OCI-LY7 (cell line): Measurements from ENCODE around the gene ZNF506. TPM values are rescaled to one million over a fixed set of nuclear protein-coding genes. Genes with fewer than 3 reads are reported as not detected.
"Not testable (repeated sequence)": the region's sequence is repeated elsewhere in the genome, so short reads cannot be mapped to it uniquely, and the experiment has no call there.

Source experiments
- BruUV-seq: library from RNA; stranded (reverse); fragments of 400-500 nt; replicated peaks from 2 replicates; lab custom pipeline; 2021; lab: Mats Ljungman, UMichigan
- CTCF ChIA-PET: fragments of 300-600 bp; sonication (Branson Sonifier 250); formaldehyde crosslinking; loops from one replicate; lab custom pipeline; 2022; ENCODE audit warnings: antibody characterized with exemption; ENCODE audit not compliant: unreplicated experiment; lab: Charles Lee
- POLR2A ChIA-PET: fragments of 300-600 bp; sonication (Branson Sonifier 250); formaldehyde crosslinking; loops from one replicate; lab custom pipeline; 2022; ENCODE audit warnings: antibody characterized with exemption; lab: Charles Lee
- DNase-seq: peaks from one replicate; pipeline ENCODE4 v3.0.0-alpha.2; 2015; ENCODE audit warnings: low spot score
- H2AFZ ChIP-seq: fragments of 200-600 bp; sonication (generic), shearing (Covaris generic); 2 replicates; pipeline ENCODE4 v1.6.1; 2014; ENCODE audit warnings: mild to moderate bottlenecking, antibody characterized with exemption, low read length, moderate library complexity
- H3K27ac ChIP-seq: fragments of 200-600 bp; sonication (generic); 2 replicates; pipeline ENCODE4 v1.5.1; 2014; ENCODE audit warnings: mixed run types, low read depth, mild to moderate bottlenecking, moderate library complexity, low read length, inconsistent platforms; ENCODE audit not compliant: poor library complexity, severe bottlenecking
- H3K36me3 ChIP-seq: fragments of 200-600 bp; sonication (generic); 2 replicates; pipeline ENCODE4 v1.6.1; 2014; ENCODE audit warnings: mild to moderate bottlenecking, antibody characterized with exemption, low read length, moderate library complexity, mixed read lengths; ENCODE audit not compliant: insufficient read depth
- H3K4me1 ChIP-seq: fragments of 200-600 bp; sonication (generic); 2 replicates; pipeline ENCODE4 v1.5.1; 2014; ENCODE audit warnings: mild to moderate bottlenecking, low read length; ENCODE audit not compliant: insufficient read depth, poor library complexity, severe bottlenecking
- H3K4me2 ChIP-seq: fragments of 200-600 bp; sonication (generic); 2 replicates; pipeline ENCODE4 v1.6.1; 2014; ENCODE audit warnings: mild to moderate bottlenecking, low read length
- H3K4me3 ChIP-seq: fragments of 200-600 bp; sonication (generic); 2 replicates; pipeline ENCODE4 v1.5.1; 2014; ENCODE audit warnings: mild to moderate bottlenecking, low read depth, low read length; ENCODE audit not compliant: poor library complexity, severe bottlenecking
- H3K79me2 ChIP-seq: fragments of 200-600 bp; sonication (generic); 2 replicates; pipeline ENCODE4 v1.6.1; 2016; ENCODE audit warnings: low read depth, mild to moderate bottlenecking, low read length, moderate library complexity, mixed read lengths; ENCODE audit not compliant: insufficient read depth
- H3K9me2 ChIP-seq: fragments of 200-600 bp; sonication (generic); 2 replicates; pipeline ENCODE4 v1.6.1; 2016; ENCODE audit warnings: mild to moderate bottlenecking, low read length, mixed read lengths; ENCODE audit not compliant: insufficient read depth
- H3K9me3 ChIP-seq: fragments of 200-600 bp; sonication (generic); 2 replicates; pipeline ENCODE4 v1.6.1; 2014; ENCODE audit warnings: mild to moderate bottlenecking, mixed run types, low read length, mixed read lengths
- H4K20me1 ChIP-seq: fragments of 200-600 bp; sonication (generic); 2 replicates; pipeline ENCODE4 v1.6.1; 2014; ENCODE audit warnings: mild to moderate bottlenecking, antibody characterized with exemption, low read length, moderate library complexity, mixed read lengths; ENCODE audit not compliant: insufficient read depth
- EZH2phosphoT487 ChIP-seq: fragments of 200-600 bp; sonication (generic); IDR thresholded peaks from 2 replicates; pipeline ENCODE4 v1.6.1; 2018; ENCODE audit warnings: low read depth, borderline replicate concordance, mild to moderate bottlenecking, mixed run types, antibody characterized with exemption, low read length, moderate library complexity, mixed read lengths
- intact Hi-C: fragments of 100-400 bp; cut with micrococcal nuclease; formaldehyde crosslinking; loops from one replicate; pipeline ENCODE4 v1.10.0; 2022; ENCODE audit not compliant: unreplicated experiment
- total RNA-seq, 2 experiments: library from RNA; depleted of rRNA in 1 of 2; stranded (reverse); fragments of >200 nt in 1 of 2; shearing (Covaris generic) in 1 of 2; gene quantifications; 2 replicates each; pipeline ENCODE4 v1.2.3, GENCODE V29; 2014 to 2022
- TF ChIP-seq, protein P1 (sequence below): fragments of 200-600 bp; sonication (generic); conservative IDR thresholded peaks from 2 replicates; pipeline ENCODE4 v1.5.1; 2014; ENCODE audit warnings: mild to moderate bottlenecking, antibody characterized with exemption, low read length, moderate library complexity, mixed read lengths

ZNF506 gene
- total RNA-seq, 2 experiments from 2014 or later = 29.7 to 36.4 TPM

DNA sequence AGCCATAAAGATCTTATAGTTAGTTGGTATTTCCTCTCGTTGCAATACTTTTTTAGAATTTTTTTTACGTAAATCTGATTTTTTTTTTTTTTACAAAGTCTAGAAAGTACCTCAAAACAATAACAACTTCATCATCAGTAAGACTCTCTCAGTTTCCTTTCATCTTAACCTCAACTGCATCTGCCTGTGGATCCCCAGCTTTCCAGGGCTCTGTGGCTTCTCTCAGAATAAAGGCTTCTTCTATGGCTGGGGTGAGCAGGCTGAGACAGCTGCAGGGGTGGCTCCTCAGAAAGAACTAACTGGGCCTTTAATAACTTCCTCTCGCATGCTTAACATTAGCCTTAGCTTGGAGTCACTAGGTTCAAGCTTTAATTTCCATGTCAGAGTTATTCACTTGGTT is 4.2 kb downstream of the ZNF506 start:
- CTCF ChIA-PET = no interaction called here
- Histone ChIP-seq H3K4me1 (peaks cover 4% of the 10 kb centered on the region), H3K9me2 (no peaks in the 10 kb centered on the region), H3K9me3 (peaks cover 39% of the 10 kb centered on the region), H2AFZ (no peak overlapping the region), H3K4me3 (no peak overlapping the region), H3K27ac (no peak overlapping the region), H4K20me1 (no peaks in the 10 kb centered on the region), H3K79me2 (peaks cover 76% of the 10 kb centered on the region), H3K4me2 (no peak overlapping the region), H3K36me3 (peaks cover 77% of the 10 kb centered on the region)
- POLR2A ChIA-PET = no interaction called here
- TF ChIP-seq EZH2phosphoT487 = no peak
- TF ChIP-seq, protein P1, sequence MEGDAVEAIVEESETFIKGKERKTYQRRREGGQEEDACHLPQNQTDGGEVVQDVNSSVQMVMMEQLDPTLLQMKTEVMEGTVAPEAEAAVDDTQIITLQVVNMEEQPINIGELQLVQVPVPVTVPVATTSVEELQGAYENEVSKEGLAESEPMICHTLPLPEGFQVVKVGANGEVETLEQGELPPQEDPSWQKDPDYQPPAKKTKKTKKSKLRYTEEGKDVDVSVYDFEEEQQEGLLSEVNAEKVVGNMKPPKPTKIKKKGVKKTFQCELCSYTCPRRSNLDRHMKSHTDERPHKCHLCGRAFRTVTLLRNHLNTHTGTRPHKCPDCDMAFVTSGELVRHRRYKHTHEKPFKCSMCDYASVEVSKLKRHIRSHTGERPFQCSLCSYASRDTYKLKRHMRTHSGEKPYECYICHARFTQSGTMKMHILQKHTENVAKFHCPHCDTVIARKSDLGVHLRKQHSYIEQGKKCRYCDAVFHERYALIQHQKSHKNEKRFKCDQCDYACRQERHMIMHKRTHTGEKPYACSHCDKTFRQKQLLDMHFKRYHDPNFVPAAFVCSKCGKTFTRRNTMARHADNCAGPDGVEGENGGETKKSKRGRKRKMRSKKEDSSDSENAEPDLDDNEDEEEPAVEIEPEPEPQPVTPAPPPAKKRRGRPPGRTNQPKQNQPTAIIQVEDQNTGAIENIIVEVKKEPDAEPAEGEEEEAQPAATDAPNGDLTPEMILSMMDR = no peak
- DNase-seq = no peak
- intact Hi-C loops = no loop called here
- BruUV-seq = no TSS peak

DNA sequence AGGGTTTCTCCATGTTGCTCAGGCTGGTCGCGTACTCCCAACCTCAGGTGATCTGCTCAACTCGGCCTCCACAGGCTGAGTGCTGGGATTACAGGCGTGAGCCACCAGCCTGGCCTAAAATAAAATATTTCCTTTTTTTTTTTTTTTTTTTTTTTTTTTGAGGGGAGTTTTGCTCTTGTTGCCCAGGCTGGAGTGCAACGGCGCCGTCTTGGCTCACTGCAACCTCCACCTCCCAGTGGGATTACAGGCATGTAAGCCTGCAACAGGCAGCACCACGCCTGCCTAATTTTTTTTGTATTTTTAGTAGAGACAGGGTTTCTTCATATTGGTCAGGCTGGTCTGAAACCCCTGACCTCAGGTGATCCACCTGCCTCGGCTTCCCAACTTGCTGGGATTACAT is 4.9 kb downstream of the ZNF506 start:
- CTCF ChIA-PET = no interaction called here
- Histone ChIP-seq H3K4me3 (no peak overlapping the region), H3K4me1 (no peaks in the 10 kb centered on the region), H2AFZ (no peak overlapping the region), H3K9me2 (no peaks in the 10 kb centered on the region), H3K27ac (no peak overlapping the region), H3K4me2 (no peak overlapping the region), H3K36me3 (peaks cover 84% of the 10 kb centered on the region), H4K20me1 (no peaks in the 10 kb centered on the region), H3K79me2 (peaks cover 81% of the 10 kb centered on the region), H3K9me3 (peaks cover 43% of the 10 kb centered on the region)
- POLR2A ChIA-PET = no interaction called here
- no TSS peak for BruUV-seq
- DNase-seq = no peak
- TF ChIP-seq EZH2phosphoT487 = no peak
- TF ChIP-seq, protein P1 = no peak
- intact Hi-C loops = no loop called here

DNA sequence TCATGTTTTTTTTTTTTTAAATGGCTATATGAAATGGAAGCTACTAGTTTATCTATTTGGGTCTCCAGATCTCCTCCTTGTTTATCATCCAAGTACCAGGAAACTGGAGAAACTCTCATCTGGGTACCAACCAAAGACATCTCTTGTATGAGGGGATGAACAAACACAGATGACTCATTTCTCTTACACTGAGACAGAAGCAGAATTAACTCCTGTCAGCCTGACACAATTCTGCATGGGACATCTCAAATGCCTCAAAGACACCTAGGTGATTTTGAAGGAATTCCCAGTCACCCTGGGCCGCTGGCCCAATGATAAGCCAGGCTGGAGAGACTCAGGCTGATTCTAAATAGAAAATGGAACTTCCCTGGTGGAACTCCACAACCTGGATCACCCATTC is 9.6 kb downstream of the ZNF506 start:
- H3K27ac ChIP-seq, CTCF ChIA-PET, DNase-seq, H3K4me1 ChIP-seq, H3K9me2 ChIP-seq, BruUV-seq, intact Hi-C loops, H2AFZ ChIP-seq, H3K4me3 ChIP-seq, H3K4me2 ChIP-seq, H4K20me1 ChIP-seq: not testable (repeated sequence)
- Histone ChIP-seq H3K36me3 (peaks cover 92% of the 10 kb centered on the region), H3K79me2 (peaks cover 73% of the 10 kb centered on the region), H3K9me3 (peaks cover 35% of the 10 kb centered on the region)
- POLR2A ChIA-PET = interaction anchor here (0.6 to 2.9 kb wide), 2 partner anchors 9 to 27 kb away, joined by 4 to 10 read pairs; partner anchors contain the start of gene ZNF506
